ENCODE results near the gene RAPGEF1. TPM values are rescaled to one million over a fixed set of nuclear protein-coding genes. Genes with fewer than 3 reads are reported as not detected.

Gene RAPGEF1
- total and polyA plus RNA-seq, 5 donors from 2014 or later: 3.8 to 159 (median 4.6) TPM

DNA sequence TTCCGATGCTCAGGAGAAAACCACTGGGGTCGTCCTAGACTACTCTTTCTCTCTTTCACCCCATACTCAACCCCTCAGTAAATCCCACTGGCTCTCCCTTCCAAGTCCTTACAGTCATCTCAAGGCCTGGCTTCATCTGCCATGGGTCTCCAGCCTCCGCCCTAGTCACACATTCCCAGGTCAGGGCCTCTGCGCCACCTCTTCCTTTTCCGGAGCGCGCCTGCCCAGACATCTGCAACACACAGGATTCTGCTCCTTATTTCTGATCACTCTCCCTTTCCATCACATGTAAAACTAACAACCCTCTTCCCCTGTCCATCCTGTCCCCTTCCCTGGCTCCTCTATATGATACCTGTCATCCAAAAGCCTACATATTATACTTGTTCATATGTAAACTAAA, 39.8 kb downstream of the RAPGEF1 start:
- no peaks in the 10 kb centered on the region for H3K9me3 Mint-ChIP-seq
- H3K27ac ChIP-seq (ENCODE audit: insufficient read depth, low read length, poor library complexity, severe bottlenecking): no peak overlapping the region

GRCh38 chr9:131698618-131698985, 41.3 kb downstream of the RAPGEF1 start:
- no peaks in the 10 kb centered on the region for H3K9me3 Mint-ChIP-seq
- H3K27me3 ChIP-seq (ENCODE audit: control insufficient read depth, insufficient read depth, low read length): no peaks in the 10 kb centered on the region
- H3K27me3 Mint-ChIP-seq: no peaks in the 10 kb centered on the region
- H3K36me3 ChIP-seq (ENCODE audit: control insufficient read depth, insufficient read depth, low read length): no peaks in the 10 kb centered on the region
- peaks cover 25% of the 10 kb centered on the region for H3K4me1 ChIP-seq (ENCODE audit: control insufficient read depth, insufficient read depth, low read length, poor library complexity, severe bottlenecking)
- ATAC-seq (ENCODE audit: low read depth in 2 of 2) (no peak), DNase-seq (no peak)
- H3K4me1 Mint-ChIP-seq: peaks cover 36 to 87% (median 74%) of the 10 kb centered on the region in 4 donors
- no peak overlapping the region for H3K27ac ChIP-seq (ENCODE audit: insufficient read depth, low read length, poor library complexity, severe bottlenecking)
- H3K9me3 ChIP-seq (ENCODE audit: control insufficient read depth in 2 of 2, low read length in 2 of 2): no peaks in the 10 kb centered on the region
- peak overlapping the region in 1 of 4 donors; percentile 21 for H3K4me3 Mint-ChIP-seq
- peaks cover 7% of the 10 kb centered on the region for H3K36me3 Mint-ChIP-seq
- H3K27ac Mint-ChIP-seq: peak overlapping the region; percentile 44 to 72 (median 67)
- H3K4me3 ChIP-seq (ENCODE audit: low read depth, low read length): no peak overlapping the region

More for the DNA sequence above, 39.8 kb downstream of the RAPGEF1 start:
- H3K27me3 ChIP-seq (ENCODE audit: control insufficient read depth, insufficient read depth, low read length): no peaks in the 10 kb centered on the region
- Mint-ChIP-seq H3K27me3 (no peaks in the 10 kb centered on the region), H3K4me1 (peaks cover 35 to 91% (median 71%) of the 10 kb centered on the region in 4 donors), H3K4me3 (no peak overlapping the region), H3K27ac (peak overlapping the region; percentile 44 to 71 (median 44)), H3K36me3 (peaks cover 7% of the 10 kb centered on the region)
- ATAC-seq (ENCODE audit: low read depth in 2 of 2) (no peak), DNase-seq (no peak)
- no peaks in the 10 kb centered on the region for H3K9me3 ChIP-seq (ENCODE audit: control insufficient read depth in 2 of 2, low read length in 2 of 2)
- H3K4me3 ChIP-seq (ENCODE audit: low read depth, low read length): no peak overlapping the region
- H3K4me1 ChIP-seq (ENCODE audit: control insufficient read depth, insufficient read depth, low read length, poor library complexity, severe bottlenecking): peaks cover 31% of the 10 kb centered on the region
- no peaks in the 10 kb centered on the region for H3K36me3 ChIP-seq (ENCODE audit: control insufficient read depth, insufficient read depth, low read length)

- no peaks in the 10 kb centered on the region for H3K9me3 Mint-ChIP-seq
- H3K27me3 Mint-ChIP-seq: no peaks in the 10 kb centered on the region
- Histone ChIP-seq H3K4me3 (ENCODE audit: low read depth, low read length) (no peak overlapping the region), H3K9me3 (ENCODE audit: control insufficient read depth in 2 of 2, low read length in 2 of 2) (no peaks in the 10 kb centered on the region), H3K36me3 (ENCODE audit: control insufficient read depth, insufficient read depth, low read length) (no peaks in the 10 kb centered on the region), H3K27ac (ENCODE audit: insufficient read depth, low read length, poor library complexity, severe bottlenecking) (no peak overlapping the region), H3K4me1 (ENCODE audit: control insufficient read depth, insufficient read depth, low read length, poor library complexity, severe bottlenecking) (peaks cover 24% of the 10 kb centered on the region), H3K27me3 (ENCODE audit: control insufficient read depth, insufficient read depth, low read length) (no peaks in the 10 kb centered on the region)
- H3K36me3 Mint-ChIP-seq: peaks cover 7% of the 10 kb centered on the region
- DNase-seq: no peak
- peak overlapping the region; percentile 44 to 83 (median 67) for H3K27ac Mint-ChIP-seq
- peak overlapping the region in 1 of 4 donors; percentile 21 for H3K4me3 Mint-ChIP-seq
- ATAC-seq (ENCODE audit: low read depth in 2 of 2): peak in 1 of 2 donors; percentile 9
- H3K4me1 Mint-ChIP-seq: peaks cover 42 to 87% (median 76%) of the 10 kb centered on the region in 4 donors
Observed at GRCh38 chr9:131697908-131698617, 41.8 kb downstream of the RAPGEF1 start.

DNA sequence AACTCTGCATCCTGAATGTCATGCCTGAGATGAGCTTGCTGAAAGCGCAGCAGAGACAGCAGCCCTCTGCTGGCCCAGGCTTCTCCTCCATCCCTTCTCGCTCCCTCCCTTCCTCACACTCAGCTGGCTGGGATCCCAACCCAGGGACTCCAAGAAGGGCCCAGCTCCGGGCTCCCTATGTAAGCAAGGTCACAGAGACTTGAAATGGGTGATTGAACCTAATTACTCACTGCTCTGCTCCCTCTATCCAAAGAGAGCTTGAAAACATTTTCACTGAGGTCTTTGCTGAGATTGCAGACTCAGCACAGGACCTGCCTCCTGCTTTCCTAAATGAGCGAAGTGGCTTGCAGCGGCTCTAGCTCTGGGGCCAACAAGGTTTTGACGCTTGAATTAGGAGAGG, 42.8 kb downstream of the RAPGEF1 start:
- H3K27ac Mint-ChIP-seq: no peak overlapping the region
- peaks cover 7% of the 10 kb centered on the region for H3K36me3 Mint-ChIP-seq
- no peak overlapping the region for H3K4me3 ChIP-seq (ENCODE audit: low read depth, low read length)
- no peaks in the 10 kb centered on the region for H3K27me3 Mint-ChIP-seq
- ATAC-seq (ENCODE audit: low read depth in 2 of 2): no peak
- H3K4me1 Mint-ChIP-seq: peaks cover 46 to 87% (median 79%) of the 10 kb centered on the region in 4 donors
- H3K4me1 ChIP-seq (ENCODE audit: control insufficient read depth, insufficient read depth, low read length, poor library complexity, severe bottlenecking): peaks cover 33% of the 10 kb centered on the region
- H3K4me3 Mint-ChIP-seq: no peak overlapping the region
- no peaks in the 10 kb centered on the region for H3K27me3 ChIP-seq (ENCODE audit: control insufficient read depth, insufficient read depth, low read length)
- H3K9me3 ChIP-seq (ENCODE audit: control insufficient read depth in 2 of 2, low read length in 2 of 2): no peaks in the 10 kb centered on the region
- DNase-seq: no peak
- no peaks in the 10 kb centered on the region for H3K9me3 Mint-ChIP-seq
- H3K36me3 ChIP-seq (ENCODE audit: control insufficient read depth, insufficient read depth, low read length): no peaks in the 10 kb centered on the region
- no peak overlapping the region for H3K27ac ChIP-seq (ENCODE audit: insufficient read depth, low read length, poor library complexity, severe bottlenecking)

- no peak overlapping the region for H3K27ac ChIP-seq (ENCODE audit: insufficient read depth, low read length, poor library complexity, severe bottlenecking)
Observed at GRCh38 chr9:131695836-131696460, 43.9 kb downstream of the RAPGEF1 start.

GRCh38 chr9:131695366-131695765, 44.5 kb downstream of the RAPGEF1 start:
- H3K27me3 ChIP-seq (ENCODE audit: control insufficient read depth, insufficient read depth, low read length): no peaks in the 10 kb centered on the region
- no peak for DNase-seq
- no peaks in the 10 kb centered on the region for H3K27me3 Mint-ChIP-seq
- H3K9me3 Mint-ChIP-seq: no peaks in the 10 kb centered on the region
- peaks cover 50% of the 10 kb centered on the region for H3K4me1 ChIP-seq (ENCODE audit: control insufficient read depth, insufficient read depth, low read length, poor library complexity, severe bottlenecking)
- peaks cover 44 to 93% (median 85%) of the 10 kb centered on the region in 4 donors for H3K4me1 Mint-ChIP-seq
- no peaks in the 10 kb centered on the region for H3K9me3 ChIP-seq (ENCODE audit: control insufficient read depth in 2 of 2, low read length in 2 of 2)
- H3K36me3 Mint-ChIP-seq: peaks cover 7% of the 10 kb centered on the region
- H3K36me3 ChIP-seq (ENCODE audit: control insufficient read depth, insufficient read depth, low read length): no peaks in the 10 kb centered on the region
- H3K4me3 Mint-ChIP-seq: no peak overlapping the region
- H3K4me3 ChIP-seq (ENCODE audit: low read depth, low read length): no peak overlapping the region
- ATAC-seq (ENCODE audit: low read depth in 2 of 2): no peak
- no peak overlapping the region for H3K27ac ChIP-seq (ENCODE audit: insufficient read depth, low read length, poor library complexity, severe bottlenecking)
- peak overlapping the region in 2 of 3 donors; percentile 23 to 70 for H3K27ac Mint-ChIP-seq

More at GRCh38 chr9:131695836-131696460, 43.9 kb downstream of the RAPGEF1 start:
- DNase-seq (no peak), ATAC-seq (ENCODE audit: low read depth in 2 of 2) (no peak)
- Histone ChIP-seq H3K9me3 (ENCODE audit: control insufficient read depth in 2 of 2, low read length in 2 of 2) (no peaks in the 10 kb centered on the region), H3K27me3 (ENCODE audit: control insufficient read depth, insufficient read depth, low read length) (no peaks in the 10 kb centered on the region), H3K36me3 (ENCODE audit: control insufficient read depth, insufficient read depth, low read length) (no peaks in the 10 kb centered on the region), H3K4me1 (ENCODE audit: control insufficient read depth, insufficient read depth, low read length, poor library complexity, severe bottlenecking) (peaks cover 44% of the 10 kb centered on the region), H3K4me3 (ENCODE audit: low read depth, low read length) (no peak overlapping the region)
- Mint-ChIP-seq H3K27me3 (no peaks in the 10 kb centered on the region), H3K4me3 (peak overlapping the region in 1 of 4 donors; percentile 2), H3K4me1 (peaks cover 47 to 91% (median 82%) of the 10 kb centered on the region in 4 donors), H3K9me3 (no peaks in the 10 kb centered on the region), H3K36me3 (peaks cover 7% of the 10 kb centered on the region), H3K27ac (peak overlapping the region in 2 of 3 donors; percentile 23 to 70)

DNA sequence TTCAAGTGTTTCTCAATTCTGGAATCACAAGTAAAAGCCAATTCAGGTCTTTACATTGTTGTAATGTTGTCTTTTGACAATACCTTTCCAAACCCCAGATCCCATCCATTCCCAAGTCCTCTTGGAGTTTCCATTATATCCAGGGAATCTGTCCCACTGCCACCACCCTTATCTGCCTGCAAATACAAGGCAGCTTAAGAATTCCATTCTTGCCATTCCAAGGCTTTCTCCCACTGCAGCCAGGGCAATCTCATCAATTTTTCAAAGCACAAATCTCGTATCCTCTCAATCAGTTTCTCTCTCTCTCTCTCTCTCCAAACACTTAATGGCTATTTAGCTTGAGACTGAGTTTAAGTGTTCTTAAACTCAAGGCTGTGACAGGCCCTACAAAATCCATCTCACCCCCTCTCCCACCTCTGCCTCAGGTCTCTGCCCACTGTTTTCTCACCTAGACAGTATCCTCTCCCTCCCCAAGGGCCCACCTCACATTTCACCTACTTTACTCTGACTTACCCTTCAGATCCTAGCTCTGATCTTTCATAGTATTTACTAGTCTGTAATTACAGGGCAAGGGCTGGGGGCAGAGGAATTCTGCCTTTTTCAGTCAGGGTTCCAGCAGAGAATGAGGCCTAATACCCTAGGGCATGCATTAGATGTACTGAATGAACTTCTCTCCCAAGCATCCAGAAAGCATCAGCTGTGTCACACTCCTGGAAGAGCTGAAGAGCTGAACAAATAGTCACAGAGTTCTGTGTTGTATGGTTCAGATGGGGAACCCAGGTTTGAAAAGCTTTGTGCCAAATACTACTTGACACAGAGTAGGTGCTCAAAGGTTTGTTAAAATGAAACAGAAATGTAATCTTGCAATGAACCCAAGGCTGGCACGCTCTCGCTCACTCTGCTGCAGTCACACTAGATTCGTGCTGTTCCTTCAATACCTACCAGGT, 46.0 kb downstream of the RAPGEF1 start:
- peaks cover 51% of the 10 kb centered on the region for H3K4me1 ChIP-seq (ENCODE audit: control insufficient read depth, insufficient read depth, low read length, poor library complexity, severe bottlenecking)
- H3K4me3 Mint-ChIP-seq: peak overlapping the region in 3 of 4 donors; percentile 1 to 8 (median 5)

More for the DNA sequence above, 46.0 kb downstream of the RAPGEF1 start:
- no peak for ATAC-seq (ENCODE audit: low read depth in 2 of 2)
- H3K4me1 Mint-ChIP-seq: peaks cover 40 to 92% (median 84%) of the 10 kb centered on the region in 4 donors
- Histone ChIP-seq H3K9me3 (ENCODE audit: control insufficient read depth in 2 of 2, low read length in 2 of 2) (no peaks in the 10 kb centered on the region), H3K36me3 (ENCODE audit: control insufficient read depth, insufficient read depth, low read length) (no peaks in the 10 kb centered on the region), H3K27ac (ENCODE audit: insufficient read depth, low read length, poor library complexity, severe bottlenecking) (no peak overlapping the region), H3K27me3 (ENCODE audit: control insufficient read depth, insufficient read depth, low read length) (no peaks in the 10 kb centered on the region), H3K4me3 (ENCODE audit: low read depth, low read length) (peak overlapping the region; percentile 21)
- DNase-seq: no peak
- no peaks in the 10 kb centered on the region for H3K9me3 Mint-ChIP-seq
- H3K27me3 Mint-ChIP-seq: no peaks in the 10 kb centered on the region
- H3K27ac Mint-ChIP-seq: peak overlapping the region; percentile 54 to 74 (median 66)
- H3K36me3 Mint-ChIP-seq: peaks cover 5% of the 10 kb centered on the region
